ENCODE results near the gene GNRH2.
"Not testable (repeated sequence)": the region's sequence is repeated elsewhere in the genome, so short reads cannot be mapped to it uniquely, and the experiment has no call there.

The GNRH2 gene

DNA sequence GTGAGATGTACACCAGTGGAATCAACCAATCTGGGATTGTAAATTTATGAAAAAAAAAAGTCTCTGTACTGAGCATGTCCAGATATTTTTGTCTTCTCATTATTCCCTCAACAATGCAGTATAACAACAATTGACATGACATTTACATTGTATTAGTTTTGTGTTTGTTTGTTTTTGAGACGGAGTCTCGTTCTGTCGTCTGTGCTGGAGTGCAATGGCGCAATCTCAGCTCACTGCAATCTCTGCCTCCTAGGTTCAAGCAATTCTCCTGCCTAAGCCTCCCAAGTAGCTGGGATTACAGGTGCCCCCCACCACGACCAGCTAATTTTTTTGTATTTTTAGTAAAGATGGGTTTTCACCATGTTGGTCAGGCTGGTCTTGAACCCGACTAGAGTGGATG is 31.9 kb downstream of the GNRH2 start:
- FAIRE-seq = not testable (repeated sequence)

- no peak for FAIRE-seq
Observed at GRCh38 chr20:3077618-3078134, 34.3 kb downstream of the GNRH2 start.

GRCh38 chr20:3080939-3081388 is 37.5 kb downstream of the GNRH2 start:
- no peak for FAIRE-seq

DNA sequence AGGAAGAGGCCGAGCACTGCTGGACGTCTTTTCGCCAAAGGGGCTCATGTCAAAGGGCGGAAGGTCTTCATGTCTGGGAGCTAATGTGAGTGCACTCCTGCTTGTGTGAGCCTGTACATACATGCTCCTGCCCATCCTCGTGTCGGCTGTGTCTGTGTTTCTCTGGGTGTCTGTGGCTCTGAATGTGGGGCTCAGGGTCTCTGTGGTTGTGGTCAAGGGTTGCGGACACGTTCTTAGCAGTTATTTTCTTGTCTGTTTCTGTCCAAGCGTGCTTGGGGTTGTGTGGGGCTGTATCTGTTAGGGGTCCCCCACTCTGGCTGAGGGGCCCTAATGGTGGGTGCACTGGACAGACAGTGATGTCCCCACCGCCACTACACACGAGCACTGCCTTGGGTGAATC is 38.2 kb downstream of the GNRH2 start:
- no peak for FAIRE-seq

- no peak for FAIRE-seq
Observed at GRCh38 chr20:3082306-3082951, 39.0 kb downstream of the GNRH2 start.

DNA sequence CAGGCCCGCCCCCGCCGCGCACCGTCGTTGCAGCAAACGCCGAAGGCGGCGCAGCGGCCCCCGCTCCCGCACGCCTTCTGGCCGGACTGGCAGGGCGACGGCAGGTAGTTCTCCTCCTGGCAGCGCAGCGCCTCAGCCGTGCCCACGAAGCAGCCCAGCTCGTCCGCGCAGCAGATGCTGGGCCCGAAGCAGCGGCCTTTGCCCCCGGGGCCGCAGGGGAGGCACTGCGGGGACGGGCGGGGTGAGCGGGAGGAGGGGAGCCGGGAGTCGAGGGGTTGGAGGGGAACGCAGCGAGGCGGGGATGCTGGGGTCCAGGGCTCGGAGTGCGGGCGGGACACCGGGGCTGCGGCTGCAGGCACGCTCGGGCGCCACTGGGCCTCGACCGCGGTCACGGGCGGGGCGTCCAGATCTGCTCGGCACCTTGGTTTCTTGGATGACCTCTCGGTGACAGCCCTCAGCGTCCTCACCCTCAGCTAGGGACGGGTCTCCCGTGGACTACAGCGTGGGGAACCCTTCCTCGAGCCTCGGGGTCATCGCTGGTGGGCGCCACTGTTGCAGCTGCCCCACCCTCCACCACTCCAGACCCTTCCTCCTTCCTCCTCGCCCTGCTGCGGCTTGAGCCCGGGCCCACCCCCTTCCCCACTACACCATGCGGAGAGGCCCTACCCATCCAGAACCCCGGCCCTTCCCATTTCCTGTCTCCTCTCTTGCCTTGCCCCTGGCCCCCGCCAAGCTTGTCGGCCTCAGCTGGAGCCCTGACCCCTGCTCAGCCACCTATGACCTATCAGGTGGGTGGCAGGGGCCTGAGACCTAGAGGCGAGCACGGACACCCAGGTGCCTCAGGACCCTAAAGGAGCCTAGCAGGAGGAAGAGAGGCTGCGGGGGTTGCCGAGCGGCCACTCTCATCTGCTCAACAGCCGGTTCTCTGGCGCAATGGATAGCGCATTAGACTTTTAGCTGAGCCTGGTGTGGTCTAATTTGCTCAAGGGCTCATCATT is 39.8 kb downstream of the GNRH2 start:
- no peak for FAIRE-seq

GRCh38 chr20:3084283-3084985 is 41.0 kb downstream of the GNRH2 start, which contains the start of gene AVP:
Gene AVP (minus strand): TSS chr20:3084724. CDS start chr20:3084674, 50 bp downstream.
- FAIRE-seq = no peak

- no peak for FAIRE-seq
Observed at GRCh38 chr20:3084986-3085360, 41.6 kb downstream of the GNRH2 start.

DNA sequence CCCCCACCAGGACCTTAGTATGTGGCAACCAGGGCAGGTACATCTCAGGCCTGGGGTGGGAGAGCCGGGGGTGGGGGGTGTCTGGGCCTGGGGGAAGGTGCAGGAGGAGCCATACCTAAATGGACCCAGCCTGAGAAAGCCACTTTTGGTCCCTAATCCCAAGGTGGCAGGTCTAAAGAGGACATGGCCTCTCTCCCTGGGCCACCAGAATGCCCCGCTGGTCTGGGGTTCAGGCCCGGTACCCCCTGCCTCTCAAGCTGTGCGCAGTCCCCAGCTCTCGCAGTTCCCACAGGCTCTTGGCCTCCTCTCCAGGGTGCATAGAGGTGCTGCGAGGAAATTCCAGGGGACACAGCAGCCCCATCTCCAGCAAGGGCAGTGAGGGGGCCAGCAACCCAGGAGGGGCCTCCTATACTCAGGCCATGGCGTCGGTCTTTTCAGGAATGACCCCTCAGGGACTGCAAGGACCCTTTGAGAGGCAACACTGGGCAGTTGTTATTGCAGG is 42.2 kb downstream of the GNRH2 start:
- no peak for FAIRE-seq

DNA sequence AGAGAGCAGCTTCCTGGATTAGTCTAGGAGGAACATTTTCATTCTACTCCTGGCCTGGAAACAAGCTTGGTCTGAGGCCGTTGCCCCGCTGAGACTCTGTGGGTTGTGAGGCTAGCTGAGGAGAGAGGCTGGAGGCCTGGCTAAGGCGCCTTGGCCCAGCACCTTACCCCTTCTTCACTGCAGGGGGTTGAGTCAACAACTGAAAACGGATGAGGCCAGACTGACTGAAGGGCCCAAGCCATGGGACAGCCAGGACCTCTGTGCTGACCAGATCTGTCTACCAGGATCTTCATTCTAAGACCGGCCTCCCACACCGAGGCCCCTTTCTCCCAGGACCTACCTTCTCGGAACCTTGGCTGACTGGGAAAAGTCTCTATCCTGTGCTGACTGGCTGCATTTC is 44.6 kb downstream of the GNRH2 start:
- FAIRE-seq = no peak

DNA sequence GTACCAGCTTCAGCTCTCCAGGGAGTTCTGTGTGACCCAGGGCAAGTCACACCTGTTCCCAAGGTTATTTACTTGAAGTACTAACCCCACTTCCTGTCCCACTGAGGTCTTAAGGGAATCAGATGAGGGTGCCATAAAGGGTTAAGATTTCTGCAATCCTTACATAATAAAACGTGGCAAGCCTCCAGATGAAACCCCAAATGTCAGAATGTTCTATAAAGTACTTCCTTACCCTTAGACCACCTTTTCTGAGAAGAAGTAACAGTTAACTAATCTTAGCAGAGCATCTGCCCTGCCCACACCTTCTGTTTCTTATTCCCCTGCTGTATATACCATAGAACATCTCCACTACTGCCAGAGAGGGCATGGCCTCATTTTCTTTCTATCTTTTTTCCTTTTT is 47.1 kb downstream of the GNRH2 start:
- FAIRE-seq = no peak

DNA sequence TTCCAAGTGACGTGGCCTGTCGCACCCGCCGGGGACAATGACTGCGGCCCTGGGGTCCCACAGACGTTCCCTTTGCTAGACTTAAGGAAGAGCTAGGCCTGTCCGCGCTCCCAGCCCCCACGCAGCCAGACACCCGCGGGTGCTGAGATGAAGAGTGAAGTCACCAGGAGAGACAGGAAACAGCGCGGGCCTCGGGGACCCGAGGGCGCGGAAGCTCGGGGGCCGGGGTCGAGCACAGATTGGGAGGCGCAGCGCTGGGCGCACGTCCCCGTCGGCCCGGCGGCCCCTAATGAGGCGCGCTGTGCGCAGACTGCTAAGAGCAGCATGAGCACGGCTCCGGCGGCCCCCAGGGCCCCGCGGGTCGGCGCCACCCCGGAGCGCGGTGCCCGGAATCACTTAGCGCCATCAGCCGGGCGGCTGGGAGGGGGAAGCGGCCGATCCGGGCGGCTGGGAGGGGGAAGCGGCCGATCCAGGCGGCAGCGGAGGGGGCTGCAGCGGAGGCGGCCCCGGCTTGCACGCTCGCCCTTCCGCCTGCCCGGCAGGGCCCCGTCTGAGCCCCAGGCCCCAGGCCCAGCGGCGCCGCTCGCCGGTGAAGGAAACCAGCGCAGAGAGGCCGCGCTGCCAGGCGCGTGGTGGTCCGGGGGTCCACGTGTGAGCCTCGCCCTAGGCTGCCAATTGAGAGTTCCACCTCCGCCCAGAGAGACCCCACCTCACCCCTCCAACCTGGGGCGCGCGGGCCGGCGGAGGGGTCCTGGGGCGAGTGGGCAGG is 49.4 kb downstream of the GNRH2 start:
- no peak for FAIRE-seq

DNA sequence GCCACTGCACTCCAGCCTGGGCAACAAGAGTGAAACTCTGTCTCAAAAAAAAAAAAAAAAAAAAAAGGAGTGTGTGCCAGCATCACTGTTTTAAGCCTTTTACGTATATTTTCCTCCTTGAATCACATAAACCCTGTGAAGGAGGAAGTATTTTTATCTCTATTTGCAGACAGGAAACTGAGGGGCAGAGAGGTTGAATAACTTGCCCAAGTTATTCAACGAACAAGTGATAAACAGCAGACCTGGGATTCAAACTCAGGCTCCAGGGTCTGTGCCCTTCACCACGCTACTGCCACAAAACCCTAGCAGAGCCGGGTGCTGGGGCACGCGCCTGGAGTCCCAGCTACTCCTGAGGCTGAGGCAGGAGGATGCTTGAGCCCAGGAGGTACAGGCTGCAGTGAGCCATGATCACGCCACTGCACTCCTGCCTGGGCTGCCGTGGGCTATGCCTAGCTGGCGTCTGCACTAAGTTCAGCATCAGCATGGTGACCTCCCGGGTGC is 50.5 kb downstream of the GNRH2 start:
- no peak for FAIRE-seq

- FAIRE-seq = no peak
Observed at GRCh38 chr20:3094848-3095629, 51.6 kb downstream of the GNRH2 start.
